Natural killer cell (primary cell): ENCODE measurements around the gene CMBL. TPM values are rescaled to one million over a fixed set of nuclear protein-coding genes. Genes with fewer than 3 reads are reported as not detected.
A peak's percentile ranks its signal among the peaks of the same experiment; 100 is the strongest.

Experiments
- ATAC-seq, 3 donors: fragments of 150-1000 bp in 2 of 3; fragments of 200-7000 bp in 1 of 3; cut with Tn5 transposase; 1 replicate in 1 of 3; 2 replicates in 2 of 3; pipeline ENCODE4 v1.10.0; 2021; ENCODE audit warnings: mild to moderate bottlenecking in 2 of 3, moderate library complexity in 2 of 3
- DNase-seq, 2 donors: peaks; one replicate each; pipeline versions ENCODE4 v3.0.0 to v3.0.0-alpha.2; 2013 to 2021; ENCODE audit warnings: mixed read lengths in 1 of 2
- H3K27ac ChIP-seq: one replicate; pipeline ENCODE4 v1.5.1; 2013; ENCODE audit warnings: mild to moderate bottlenecking, low read length
- H3K27me3 ChIP-seq: one replicate; pipeline ENCODE4 v1.6.1; 2013; ENCODE audit warnings: low read length; ENCODE audit not compliant: control insufficient read depth, insufficient read depth
- H3K36me3 ChIP-seq: one replicate; pipeline ENCODE4 v1.6.1; 2013; ENCODE audit warnings: low read length; ENCODE audit not compliant: control insufficient read depth, insufficient read depth
- H3K4me1 ChIP-seq: one replicate; pipeline ENCODE4 v1.6.1; 2013; ENCODE audit warnings: low read length; ENCODE audit not compliant: control insufficient read depth, insufficient read depth
- H3K4me3 ChIP-seq: one replicate; pipeline ENCODE4 v1.5.1; 2013; ENCODE audit warnings: low read length
- H3K9me3 ChIP-seq: one replicate; pipeline ENCODE4 v1.6.1; 2013; ENCODE audit warnings: low read length; ENCODE audit not compliant: control insufficient read depth, insufficient read depth
- H3K27ac Mint-ChIP-seq, 2 donors: one replicate each; pipeline ENCODE4 v1.8.0; 2022; ENCODE audit warnings: mild to moderate bottlenecking in 2 of 2, mixed read lengths in 2 of 2, moderate library complexity in 1 of 2
- H3K27me3 Mint-ChIP-seq, 2 donors: one replicate each; pipeline ENCODE4 v1.8.0; 2022; ENCODE audit warnings: low read depth in 2 of 2, mixed read lengths in 2 of 2
- H3K36me3 Mint-ChIP-seq: one replicate; pipeline ENCODE4 v1.8.0; 2022; ENCODE audit warnings: mixed read lengths
- H3K4me1 Mint-ChIP-seq, 2 donors: one replicate each; pipeline ENCODE4 v1.8.0; 2022; ENCODE audit warnings: mixed read lengths in 2 of 2
- H3K4me3 Mint-ChIP-seq: one replicate; pipeline ENCODE4 v1.8.0; 2022; ENCODE audit warnings: mild to moderate bottlenecking, moderate library complexity, mixed read lengths
- H3K9me3 Mint-ChIP-seq, 2 donors: one replicate each; pipeline ENCODE4 v1.8.0; 2022; ENCODE audit warnings: mixed read lengths in 2 of 2
- CTCF ChIP-seq: fragments of 200-600 bp; IDR thresholded peaks from one replicate; pipeline ENCODE4 v1.8.0; 2022; ENCODE audit warnings: antibody characterized with exemption
- WGBS: methylation state at CpG from one replicate; pipeline ENCODE4 v1.1.7; 2013; ENCODE audit warnings: missing lambda C conversion rate; ENCODE audit not compliant: insufficient coverage; 5-methylcytosine and 5-hydroxymethylcytosine counted together
- intact Hi-C: fragments of 100-400 bp; cut with micrococcal nuclease; formaldehyde crosslinking; loops from one replicate; pipeline ENCODE4 v1.14.2; 2022
- total RNA-seq, 4 donors: library from RNA; stranded (reverse); fragments of 120-200 nt in 1 of 4; gene quantifications; one replicate each; pipeline versions ENCODE4 v1.2.3 to v1.2.4, GENCODE V29; 2013 to 2022

The CMBL gene
- total RNA-seq, 3 donors from 2014 or later (not counting 1 experiment from before 2014, with no cell fraction given): 0.45 to 1.0 TPM; not detected in 1

DNA sequence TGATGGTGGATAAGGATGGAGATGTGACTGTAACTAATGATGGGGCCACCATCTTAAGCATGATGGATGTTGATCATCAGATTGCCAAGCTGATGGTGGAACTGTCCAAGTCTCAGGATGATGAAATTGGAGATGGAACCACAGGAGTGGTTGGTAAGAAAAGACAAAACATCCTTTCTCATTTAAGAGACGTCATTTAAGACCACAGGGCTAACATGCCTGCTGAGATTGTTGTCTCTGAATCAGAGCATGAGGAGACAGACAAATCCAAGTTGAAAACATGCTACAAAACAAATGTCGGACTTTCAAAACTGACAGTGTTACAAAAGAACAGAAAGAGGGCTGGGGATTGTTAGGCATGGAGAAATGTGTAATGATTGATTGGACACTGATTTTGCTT, 53.0 kb downstream of the CMBL start:
- WGBS: 50% methylated on average over 2 of the region's 2 CpGs
- H3K4me1 Mint-ChIP-seq: peaks cover 34 to 49% of the 10 kb centered on the region in 2 donors
- no peak overlapping the region for H3K4me3 Mint-ChIP-seq
- H3K9me3 Mint-ChIP-seq: no peaks in the 10 kb centered on the region
- DNase-seq (no peak), ATAC-seq (no peak)
- H3K36me3 Mint-ChIP-seq: peaks cover 23% of the 10 kb centered on the region
- Histone ChIP-seq H3K9me3 (no peaks in the 10 kb centered on the region), H3K4me1 (peaks cover 14% of the 10 kb centered on the region), H3K4me3 (no peak overlapping the region), H3K36me3 (peaks cover 50% of the 10 kb centered on the region), H3K27me3 (no peaks in the 10 kb centered on the region), H3K27ac (no peak overlapping the region)
- intact Hi-C loops: loop anchor here (10.0 kb wide), 1 partner anchor 510 kb away; the partner anchor contains the start of gene DAP
- TF ChIP-seq CTCF: no peak
- no peaks in the 10 kb centered on the region for H3K27me3 Mint-ChIP-seq
- H3K27ac Mint-ChIP-seq: no peak overlapping the region

DNA sequence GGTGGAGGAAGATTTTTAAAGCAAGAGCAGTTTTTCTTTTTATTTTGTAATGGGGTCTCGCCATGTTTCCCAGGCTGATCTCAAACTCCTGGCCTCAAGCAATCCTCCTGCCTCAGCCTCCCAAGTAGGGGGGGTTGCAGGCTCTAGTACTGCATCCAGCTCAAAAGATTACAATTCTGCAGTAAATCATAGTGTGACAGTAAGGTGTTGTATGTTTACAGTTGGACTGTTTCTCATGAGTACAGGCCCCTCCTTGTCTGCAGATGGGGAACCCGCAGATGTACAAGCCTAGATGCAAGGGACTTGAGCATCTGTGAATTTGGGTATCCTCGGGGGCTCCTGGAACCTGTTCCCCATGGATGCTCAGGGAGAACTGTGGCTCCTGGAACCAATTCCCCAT, 54.3 kb downstream of the CMBL start:
- Mint-ChIP-seq H3K27ac (no peak overlapping the region), H3K27me3 (no peaks in the 10 kb centered on the region), H3K4me3 (no peak overlapping the region), H3K9me3 (no peaks in the 10 kb centered on the region), H3K4me1 (peaks cover 35 to 56% of the 10 kb centered on the region in 2 donors), H3K36me3 (peaks cover 15% of the 10 kb centered on the region)
- Histone ChIP-seq H3K27ac (no peak overlapping the region), H3K27me3 (no peaks in the 10 kb centered on the region), H3K36me3 (peaks cover 37% of the 10 kb centered on the region), H3K4me3 (no peak overlapping the region), H3K4me1 (peaks cover 23% of the 10 kb centered on the region), H3K9me3 (no peaks in the 10 kb centered on the region)
- WGBS: 89% methylated on average over 3 of the region's 3 CpGs
- no peak for DNase-seq
- no peak for ATAC-seq
- TF ChIP-seq CTCF: no peak
- intact Hi-C loops: loop anchor here (10.0 kb wide), 1 partner anchor 511 kb away; the partner anchor contains the start of gene DAP

GRCh38 chr5:10251405-10251804, 56.3 kb downstream of the CMBL start:
- 48% methylated on average over 6 of the region's 7 CpGs for whole genome bisulfite sequencing
- H3K9me3 Mint-ChIP-seq: no peaks in the 10 kb centered on the region
- intact Hi-C loops: loop anchor here (10.0 kb wide), 1 partner anchor 513 kb away; the partner anchor contains the start of gene DAP
- no peak overlapping the region for H3K27ac ChIP-seq
- H3K4me1 ChIP-seq: peaks cover 24% of the 10 kb centered on the region
- peaks cover 7% of the 10 kb centered on the region for H3K36me3 Mint-ChIP-seq
- no peaks in the 10 kb centered on the region for H3K27me3 ChIP-seq
- H3K36me3 ChIP-seq: peaks cover 18% of the 10 kb centered on the region
- H3K27me3 Mint-ChIP-seq: no peaks in the 10 kb centered on the region
- no peaks in the 10 kb centered on the region for H3K9me3 ChIP-seq
- peak overlapping the region; percentile 99 for H3K27ac Mint-ChIP-seq
- ATAC-seq (no peak), DNase-seq (no peak)
- peak overlapping the region; percentile 90 for H3K4me3 ChIP-seq
- TF ChIP-seq CTCF: no peak
- peak overlapping the region; percentile 97 for H3K4me3 Mint-ChIP-seq
- peaks cover 45 to 62% of the 10 kb centered on the region in 2 donors for H3K4me1 Mint-ChIP-seq

- Mint-ChIP-seq H3K4me1 (peaks cover 45 to 56% of the 10 kb centered on the region in 2 donors), H3K27ac (peak overlapping the region; percentile 99), H3K36me3 (peaks cover 7% of the 10 kb centered on the region), H3K9me3 (no peaks in the 10 kb centered on the region), H3K4me3 (peak overlapping the region; percentile 97), H3K27me3 (no peaks in the 10 kb centered on the region)
- DNase-seq (peak in 1 of 2 donors; percentile 54), ATAC-seq (no peak)
- peaks cover 13% of the 10 kb centered on the region for H3K36me3 ChIP-seq
- H3K4me3 ChIP-seq: peak overlapping the region; percentile 90
- H3K9me3 ChIP-seq: no peaks in the 10 kb centered on the region
- H3K27ac ChIP-seq: no peak overlapping the region
- H3K27me3 ChIP-seq: no peaks in the 10 kb centered on the region
- WGBS: under 1% methylated on average over 21 of the region's 21 CpGs
- TF ChIP-seq CTCF: no peak
- peaks cover 24% of the 10 kb centered on the region for H3K4me1 ChIP-seq
- intact Hi-C loops: loop anchor here (1.0 to 10.0 kb wide), 2 partner anchors 102 to 514 kb away; partner anchors contain the start of genes DAP and MARCHF6
Observed at GRCh38 chr5:10250806-10251276, 56.9 kb downstream of the CMBL start.
